Stimulated activated CD4-positive, alpha-beta T cell treated with anti-CD3 and anti-CD28 coated beads, Interleukin-2, amount 100 ng/mL, for 24 hours (primary cell): ENCODE measurements around the gene LGR6.

Source experiments
- DNase-seq, 2 donors: peaks; one replicate each; pipeline ENCODE4 v3.0.0-alpha.2; 2020

The LGR6 gene

DNA sequence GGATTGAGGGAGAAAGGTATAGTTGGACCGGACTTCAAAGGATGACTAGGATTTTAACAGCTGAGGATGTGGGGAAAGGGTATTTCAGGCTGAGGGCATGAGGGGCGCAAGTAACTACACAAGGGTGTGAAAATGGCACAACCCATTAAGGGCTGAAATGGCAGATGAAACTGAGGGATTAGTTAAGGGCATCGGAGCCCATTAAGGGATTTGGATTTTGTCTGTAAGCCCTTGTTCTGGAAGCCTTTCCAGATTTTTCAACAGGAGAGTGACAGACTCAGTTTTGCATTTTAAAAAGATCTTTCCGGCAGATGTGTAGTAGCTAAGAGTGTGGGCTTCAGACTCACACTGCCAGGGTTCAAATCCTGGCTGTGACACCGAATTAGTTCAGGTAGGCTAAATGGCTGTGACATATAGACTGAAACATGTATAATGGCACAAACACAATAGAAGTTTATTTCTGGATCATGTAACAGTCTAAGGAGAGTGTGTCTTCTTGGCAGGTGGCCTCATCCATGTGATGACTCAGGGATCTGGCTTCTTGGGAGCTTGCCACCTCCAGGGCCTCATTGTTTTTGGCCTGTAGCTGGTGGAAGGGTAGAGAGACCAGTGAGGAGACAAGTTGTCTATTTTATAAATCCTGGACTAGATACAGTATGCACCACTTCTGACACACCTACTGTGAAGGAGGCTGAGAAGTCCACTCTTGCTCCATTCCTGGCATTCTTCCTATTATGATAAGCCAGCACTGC is 98.5 kb downstream of the LGR6 start:
- no peak for DNase-seq

DNA sequence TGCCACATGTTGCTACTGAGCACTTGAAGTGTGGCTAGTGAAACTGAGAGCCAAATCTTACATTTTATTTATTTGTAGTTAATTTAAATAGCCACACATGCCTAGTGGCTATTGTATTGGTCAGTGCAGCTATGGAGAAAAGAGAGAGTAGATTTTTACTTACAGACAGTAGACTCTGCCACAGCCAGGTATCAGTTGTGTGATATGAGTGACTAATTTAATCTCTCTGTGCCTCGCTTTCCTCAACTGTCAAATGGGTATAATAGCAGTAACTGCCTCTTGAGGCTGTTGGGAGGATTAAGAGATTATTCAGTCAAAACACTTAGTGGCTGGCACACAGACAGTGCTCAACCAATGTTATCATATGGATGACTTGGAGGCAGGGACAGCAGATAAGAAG is 99.2 kb downstream of the LGR6 start:
- DNase-seq = no peak

DNA sequence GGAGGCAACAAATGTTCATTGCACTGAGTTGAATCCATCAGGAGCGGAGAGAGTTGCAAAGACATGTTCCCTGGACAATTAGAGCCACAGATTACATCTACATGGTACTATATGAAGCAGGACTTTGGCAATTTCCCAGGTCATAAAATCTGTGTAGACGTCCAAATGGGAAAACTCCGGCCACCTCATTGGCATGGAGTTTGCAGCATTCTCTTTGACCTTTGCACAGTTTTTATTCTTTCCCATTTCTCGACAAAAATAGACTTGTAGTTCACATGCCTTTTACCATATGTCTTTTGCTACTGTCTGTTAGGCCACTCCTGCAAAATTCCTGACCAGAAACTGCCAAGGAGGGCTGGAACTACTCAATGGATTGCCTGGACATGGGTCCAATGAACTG is 100.0 kb downstream of the LGR6 start:
- DNase-seq = no peak

DNA sequence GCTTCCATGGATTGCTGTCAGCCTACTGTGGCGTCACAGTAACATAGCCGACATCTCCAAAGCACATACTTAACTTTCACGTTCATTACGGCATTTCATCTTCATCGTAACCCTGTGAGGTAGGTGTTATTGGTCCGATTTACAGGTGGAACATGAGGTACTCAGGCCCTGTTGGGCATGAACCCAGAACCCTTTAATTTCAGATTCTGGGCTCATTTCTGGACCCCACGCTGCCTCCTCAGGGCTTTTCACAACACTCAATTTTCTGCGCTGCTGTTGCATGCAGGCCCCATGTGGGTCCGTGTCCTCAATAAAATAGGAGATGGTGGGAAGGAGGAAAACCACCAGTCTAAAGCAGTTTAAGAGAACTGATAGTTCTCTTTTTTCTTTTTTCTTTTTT is 108.6 kb downstream of the LGR6 start:
- no peak for DNase-seq

DNA sequence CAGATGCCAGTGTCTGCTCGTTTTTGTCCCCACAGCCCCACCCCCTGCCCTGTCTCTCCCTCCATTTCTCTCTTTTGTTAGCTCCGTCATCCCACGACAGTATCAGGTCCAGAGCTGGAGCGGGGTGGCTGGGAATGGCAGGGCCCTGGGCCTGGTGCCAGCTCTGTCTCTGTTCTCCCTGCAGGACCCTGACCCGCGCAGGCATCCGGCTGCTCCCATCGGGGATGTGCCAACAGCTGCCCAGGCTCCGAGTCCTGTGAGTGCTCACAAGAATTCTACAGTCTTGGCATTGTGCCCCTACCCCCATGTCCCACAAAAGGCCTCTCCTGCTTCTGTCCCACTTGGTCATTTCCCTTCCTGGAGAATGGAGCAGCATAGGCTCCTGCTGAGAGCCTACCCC is 110.8 kb downstream of the LGR6 start:
- no peak for DNase-seq

DNA sequence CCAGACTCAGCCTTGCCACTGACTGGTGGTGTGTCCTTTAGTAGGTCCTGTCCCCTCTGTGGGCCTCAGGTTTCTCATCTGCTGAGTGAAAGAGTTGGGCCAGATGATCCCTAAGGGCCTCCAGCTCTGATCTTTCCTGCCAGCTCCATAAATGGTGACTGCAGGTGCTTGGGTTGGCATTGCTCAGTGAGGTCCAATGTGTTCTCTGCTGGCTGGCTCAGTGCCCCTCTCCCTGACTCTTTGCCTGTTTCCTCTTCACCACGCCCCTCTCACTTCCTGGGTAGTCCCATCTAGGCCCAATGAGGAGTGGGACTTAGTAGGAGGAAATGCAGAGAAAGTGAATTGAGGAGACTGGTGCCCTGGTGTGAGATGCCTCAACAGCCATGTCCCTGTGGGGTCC is 111.6 kb downstream of the LGR6 start:
- no peak for DNase-seq

DNA sequence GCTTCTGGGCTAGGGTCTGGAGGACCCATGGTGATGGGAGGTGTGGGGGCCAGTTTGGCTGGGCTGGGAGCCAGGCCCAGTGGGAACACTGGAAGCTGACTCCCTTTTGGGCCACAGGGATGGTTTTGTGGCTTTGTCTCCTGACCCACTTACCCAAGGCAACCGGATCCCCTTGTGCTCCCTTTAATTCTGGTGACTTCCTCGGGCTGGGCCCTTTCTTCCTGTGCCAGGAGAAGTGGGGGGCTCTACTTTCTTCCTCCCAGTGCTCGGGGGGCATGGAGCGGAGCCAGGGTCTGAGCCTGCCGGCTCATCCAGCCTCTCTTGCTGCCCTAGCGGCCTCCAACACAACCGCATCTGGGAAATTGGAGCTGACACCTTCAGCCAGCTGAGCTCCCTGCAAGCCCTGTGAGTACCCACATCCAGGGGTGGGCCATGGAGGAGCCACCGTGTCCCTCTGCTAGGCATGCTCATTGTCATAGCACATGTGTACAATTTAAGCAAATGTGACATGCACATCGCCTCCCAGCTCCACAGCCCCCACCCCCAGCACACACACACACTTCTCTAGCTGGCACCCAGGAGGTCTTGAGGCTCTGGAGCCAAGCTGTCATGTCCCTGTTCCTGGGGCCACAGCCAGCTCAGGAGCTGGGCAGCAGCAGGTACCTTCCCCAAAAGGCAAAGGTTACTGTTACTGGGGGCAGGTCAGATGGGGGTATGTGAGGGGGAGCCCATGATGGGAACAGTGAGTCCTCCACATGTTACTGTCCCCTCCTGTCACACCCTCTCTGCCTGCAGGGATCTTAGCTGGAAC is 113.1 kb downstream of the LGR6 start:
- no peak for DNase-seq

DNA sequence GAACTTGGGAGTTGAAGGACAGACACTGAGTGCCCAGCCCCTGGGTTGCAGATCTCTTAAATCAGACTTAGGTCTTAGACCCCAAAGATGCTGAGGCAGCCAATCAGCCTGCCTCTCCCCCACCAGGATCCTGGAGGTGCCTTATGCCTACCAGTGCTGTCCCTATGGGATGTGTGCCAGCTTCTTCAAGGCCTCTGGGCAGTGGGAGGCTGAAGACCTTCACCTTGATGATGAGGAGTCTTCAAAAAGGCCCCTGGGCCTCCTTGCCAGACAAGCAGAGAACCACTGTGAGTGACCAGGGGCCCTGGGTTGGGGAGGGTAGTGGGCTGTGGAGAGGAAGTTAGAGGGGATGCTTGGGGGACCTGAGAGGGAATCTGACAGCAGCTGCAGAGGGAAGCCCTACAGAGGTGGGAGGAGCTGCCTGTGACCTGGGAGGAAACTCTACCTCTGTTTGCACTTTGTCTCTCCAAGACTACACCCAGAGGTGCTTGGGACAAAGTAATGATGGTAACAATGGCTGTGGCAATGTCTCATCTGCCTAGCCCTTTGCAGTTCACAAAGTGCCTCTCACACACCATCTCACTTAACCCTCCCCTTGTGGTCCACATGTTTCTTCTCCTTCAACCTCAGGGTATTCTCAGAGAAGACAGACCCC is 116.6 kb downstream of the LGR6 start:
- DNase-seq = no peak

DNA sequence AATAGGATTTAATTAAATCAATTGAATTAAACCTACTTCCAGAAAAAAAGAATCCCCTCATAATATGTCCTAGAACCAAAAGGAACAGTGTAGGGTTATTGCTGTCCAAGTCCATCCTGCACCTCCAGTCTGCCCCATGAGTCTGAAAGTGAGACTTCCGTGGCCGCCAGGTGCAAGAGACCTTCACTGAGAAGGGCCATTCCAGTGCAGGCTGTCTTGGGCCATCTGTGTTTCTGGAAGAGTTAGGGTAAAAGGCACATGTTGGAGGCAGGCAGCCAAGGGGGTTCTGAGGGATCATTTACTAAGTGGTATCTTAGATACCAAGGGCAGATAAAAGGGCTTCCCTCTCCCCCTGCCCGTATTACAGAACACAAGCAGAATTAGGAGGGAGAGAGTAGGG is 117.1 kb downstream of the LGR6 start:
- no peak for DNase-seq

DNA sequence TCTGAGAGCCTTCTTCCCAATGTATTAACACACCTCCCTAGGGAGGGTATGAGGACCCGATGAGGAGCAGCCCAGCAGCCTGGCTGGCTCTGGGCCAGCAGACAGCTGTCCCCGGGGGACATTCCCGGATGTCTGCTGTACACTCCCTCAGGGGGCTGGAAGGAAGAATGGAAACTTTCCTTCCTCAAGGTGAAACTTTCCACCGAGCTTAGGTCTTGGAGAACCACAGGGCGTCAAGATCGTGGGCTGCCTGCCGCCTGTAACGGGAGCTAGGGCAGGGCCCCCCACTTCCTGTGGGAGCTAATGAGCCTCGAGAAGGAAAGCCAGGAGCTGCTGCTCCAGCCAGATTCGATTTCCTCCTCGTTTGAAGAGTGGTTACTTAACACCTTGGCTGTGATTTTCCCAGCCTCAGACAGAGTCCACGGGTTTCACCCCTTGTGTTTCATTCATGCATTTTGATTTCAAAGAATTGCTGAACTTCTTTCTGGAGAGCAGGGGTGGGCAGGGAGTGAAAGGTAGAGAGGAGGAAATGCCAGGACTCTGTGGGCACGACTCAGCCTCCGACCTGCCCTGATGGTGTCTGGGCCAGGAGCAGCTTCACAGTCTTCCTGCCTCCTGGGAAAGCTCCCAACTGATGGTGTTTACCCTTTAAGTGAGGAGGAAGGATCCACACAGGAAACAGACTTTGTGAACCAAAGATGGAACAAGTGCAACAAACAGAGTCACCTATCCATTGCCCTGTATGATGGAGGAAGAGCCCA is 118.5 kb downstream of the LGR6 start:
- no peak for DNase-seq

DNA sequence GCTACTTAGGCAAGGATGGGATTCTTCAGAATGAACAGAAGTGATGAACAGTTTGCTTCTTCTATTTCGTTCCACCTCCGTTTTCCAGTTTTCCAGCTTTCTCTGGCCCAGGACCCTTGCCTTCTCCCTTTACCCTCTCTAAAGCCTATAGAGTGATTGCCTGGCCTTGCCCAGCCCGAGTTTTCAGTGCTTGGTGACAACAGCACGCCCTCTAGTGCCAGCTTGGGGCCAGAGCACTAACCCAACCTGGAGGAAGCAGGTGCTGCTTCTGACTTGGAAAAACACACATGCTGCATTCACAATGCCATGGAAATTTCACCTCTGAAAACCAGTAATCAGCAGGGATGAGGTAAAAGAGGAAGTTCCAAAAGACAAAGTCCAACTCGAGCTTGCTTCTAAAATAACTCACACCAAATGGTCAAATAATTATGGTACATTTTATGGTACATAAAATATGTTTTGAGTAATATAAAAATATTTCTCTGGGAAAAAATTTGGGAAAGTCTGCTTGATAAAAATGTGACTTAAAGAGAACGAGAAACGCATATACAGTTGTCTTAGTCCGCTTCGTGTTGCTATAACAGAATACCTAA is 122.1 kb downstream of the LGR6 start:
- DNase-seq = peak; percentile 79

DNA sequence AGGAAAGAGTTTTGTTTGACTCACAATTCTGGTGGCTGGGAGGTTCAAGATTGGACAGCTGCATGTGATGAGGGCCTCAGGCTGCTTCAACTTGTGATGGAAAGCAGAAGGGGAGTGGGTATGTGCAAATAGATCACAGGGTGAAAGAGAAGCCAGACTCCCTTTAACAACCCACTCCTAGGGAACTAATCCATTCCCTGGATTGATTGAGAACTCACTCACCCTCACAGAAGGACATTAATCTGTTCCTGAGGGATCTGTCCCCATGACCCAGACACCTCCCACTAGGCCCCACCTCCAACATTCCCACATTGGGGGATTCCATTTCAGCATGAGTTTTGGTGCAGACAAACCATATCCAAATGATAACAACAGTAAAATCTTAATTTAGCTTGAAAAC is 122.6 kb downstream of the LGR6 start:
- DNase-seq = no peak

DNA sequence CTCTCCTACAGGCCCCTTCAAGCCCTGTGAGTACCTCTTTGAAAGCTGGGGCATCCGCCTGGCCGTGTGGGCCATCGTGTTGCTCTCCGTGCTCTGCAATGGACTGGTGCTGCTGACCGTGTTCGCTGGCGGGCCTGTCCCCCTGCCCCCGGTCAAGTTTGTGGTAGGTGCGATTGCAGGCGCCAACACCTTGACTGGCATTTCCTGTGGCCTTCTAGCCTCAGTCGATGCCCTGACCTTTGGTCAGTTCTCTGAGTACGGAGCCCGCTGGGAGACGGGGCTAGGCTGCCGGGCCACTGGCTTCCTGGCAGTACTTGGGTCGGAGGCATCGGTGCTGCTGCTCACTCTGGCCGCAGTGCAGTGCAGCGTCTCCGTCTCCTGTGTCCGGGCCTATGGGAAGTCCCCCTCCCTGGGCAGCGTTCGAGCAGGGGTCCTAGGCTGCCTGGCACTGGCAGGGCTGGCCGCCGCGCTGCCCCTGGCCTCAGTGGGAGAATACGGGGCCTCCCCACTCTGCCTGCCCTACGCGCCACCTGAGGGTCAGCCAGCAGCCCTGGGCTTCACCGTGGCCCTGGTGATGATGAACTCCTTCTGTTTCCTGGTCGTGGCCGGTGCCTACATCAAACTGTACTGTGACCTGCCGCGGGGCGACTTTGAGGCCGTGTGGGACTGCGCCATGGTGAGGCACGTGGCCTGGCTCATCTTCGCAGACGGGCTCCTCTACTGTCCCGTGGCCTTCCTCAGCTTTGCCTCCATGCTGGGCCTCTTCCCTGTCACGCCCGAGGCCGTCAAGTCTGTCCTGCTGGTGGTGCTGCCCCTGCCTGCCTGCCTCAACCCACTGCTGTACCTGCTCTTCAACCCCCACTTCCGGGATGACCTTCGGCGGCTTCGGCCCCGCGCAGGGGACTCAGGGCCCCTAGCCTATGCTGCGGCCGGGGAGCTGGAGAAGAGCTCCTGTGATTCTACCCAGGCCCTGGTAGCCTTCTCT is 124.6 kb downstream of the LGR6 start:
- DNase-seq = no peak

DNA sequence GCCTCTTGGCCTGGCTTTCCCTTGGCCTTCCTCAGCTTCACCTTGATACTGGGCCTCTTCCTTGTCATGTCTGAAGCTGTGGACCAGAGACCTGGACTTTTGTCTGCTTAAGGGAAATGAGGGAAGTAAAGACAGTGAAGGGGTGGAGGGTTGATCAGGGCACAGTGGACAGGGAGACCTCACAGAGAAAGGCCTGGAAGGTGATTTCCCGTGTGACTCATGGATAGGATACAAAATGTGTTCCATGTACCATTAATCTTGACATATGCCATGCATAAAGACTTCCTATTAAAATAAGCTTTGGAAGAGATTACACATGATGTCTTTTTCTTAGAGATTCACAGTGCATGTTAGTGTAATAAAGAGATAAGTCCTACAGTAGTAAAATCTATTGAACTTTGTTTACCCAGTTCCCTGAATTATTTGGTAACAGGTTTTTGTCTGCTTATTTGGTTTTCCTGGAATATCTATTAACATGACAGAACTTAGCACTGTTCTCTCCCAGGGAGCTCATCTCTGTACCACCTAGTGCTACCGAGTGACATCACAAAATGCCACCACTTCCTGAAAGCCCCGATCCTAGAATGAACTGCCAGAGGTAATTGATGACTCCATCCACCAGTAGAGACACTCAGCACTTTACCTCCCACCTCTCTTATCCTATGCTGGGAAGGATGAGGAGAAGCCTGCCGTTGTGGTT is 125.9 kb downstream of the LGR6 start:
- no peak for DNase-seq

DNA sequence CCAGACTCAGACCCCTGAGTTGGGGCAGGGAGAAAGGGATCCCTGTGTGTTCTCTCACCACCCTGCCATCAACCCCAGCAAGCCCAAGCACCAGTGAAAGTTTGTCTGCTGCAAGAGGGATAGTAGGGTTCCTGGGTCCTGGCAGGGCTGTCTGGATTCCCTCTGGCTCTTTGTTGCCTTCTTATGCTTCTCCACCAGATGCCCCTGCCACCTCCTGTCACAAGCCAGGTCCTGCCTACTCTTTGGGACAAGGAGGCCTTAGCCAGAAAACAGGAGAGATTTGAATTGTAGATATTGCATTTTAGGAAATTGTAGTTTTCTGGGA is 126.4 kb downstream of the LGR6 start:
- DNase-seq = no peak

DNA sequence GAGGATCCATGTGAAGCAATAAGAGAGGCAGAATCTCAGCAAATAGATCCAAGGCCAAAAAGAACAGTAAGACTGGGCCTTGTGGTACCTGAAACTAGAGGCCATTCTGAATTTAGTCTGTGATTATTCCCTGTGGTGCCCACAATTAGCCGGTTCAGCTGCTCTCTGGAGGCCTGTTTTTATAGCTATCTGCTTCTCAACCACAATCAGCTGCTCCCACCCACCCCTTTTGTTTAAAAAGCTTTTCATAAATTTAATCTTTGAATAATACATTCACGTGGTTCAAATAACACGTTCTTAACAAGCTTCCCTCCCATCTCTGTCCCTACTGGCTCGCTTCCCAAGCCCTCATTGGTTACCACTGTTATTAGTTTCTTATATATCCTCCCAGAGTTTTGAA is 130.1 kb downstream of the LGR6 start:
- DNase-seq = no peak

DNA sequence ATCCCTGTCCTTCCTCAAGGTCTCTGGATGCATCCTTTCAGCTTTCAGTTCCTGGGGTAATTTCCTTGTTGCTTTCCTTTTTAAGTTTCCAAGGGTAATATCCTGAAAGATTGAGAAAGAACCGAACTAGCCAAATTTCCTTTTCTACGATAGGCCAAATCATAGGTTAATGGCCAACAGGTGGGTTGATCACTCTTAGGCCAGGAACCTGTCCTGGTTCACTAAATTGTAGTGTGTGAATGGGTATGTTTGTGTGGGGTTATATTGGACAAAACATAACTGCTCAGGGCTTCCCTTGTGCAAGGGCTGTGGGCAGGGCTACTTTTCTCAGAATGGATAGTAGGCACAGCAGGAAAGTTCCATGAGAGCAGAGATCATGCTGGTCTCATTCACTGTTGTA is 131.0 kb downstream of the LGR6 start:
- no peak for DNase-seq

DNA sequence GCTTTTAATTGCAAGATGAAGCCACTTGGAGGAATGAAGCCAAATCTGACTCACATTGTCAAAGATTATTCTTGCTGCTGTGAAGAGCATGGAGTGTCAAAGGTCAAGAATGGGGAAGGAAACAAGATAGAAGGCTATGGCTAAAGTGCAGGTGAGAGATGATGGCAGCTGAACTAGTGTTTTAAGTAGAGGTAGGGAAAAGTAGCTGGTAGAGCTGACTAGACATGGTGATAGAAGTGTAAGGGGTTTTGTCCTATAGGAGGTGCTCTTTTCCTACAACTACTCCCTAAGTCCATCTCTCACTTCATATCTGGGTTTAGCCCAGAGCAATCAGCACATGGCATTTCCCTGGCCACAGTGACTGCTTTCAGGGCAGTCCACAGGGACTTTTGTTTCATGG is 136.3 kb downstream of the LGR6 start:
- DNase-seq = no peak

DNA sequence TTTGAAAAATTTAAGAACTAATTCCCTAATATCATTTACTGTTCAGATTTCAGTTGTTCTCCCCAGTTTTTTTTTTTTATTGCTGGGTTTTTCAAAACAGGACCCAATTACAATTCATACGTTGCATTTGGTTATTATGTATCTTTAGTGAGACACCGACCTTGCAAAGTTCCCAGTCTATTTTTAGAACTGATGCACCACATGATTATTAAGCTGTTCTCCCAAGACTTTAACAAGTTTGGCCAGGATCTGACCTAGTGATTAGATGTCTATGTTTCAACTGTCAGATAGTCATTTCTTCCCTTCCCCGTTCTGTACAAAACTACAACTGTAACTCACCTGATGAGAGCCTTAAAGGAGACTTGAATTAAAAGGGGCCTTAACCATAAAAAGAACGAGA is 140.3 kb downstream of the LGR6 start:
- DNase-seq = no peak

DNA sequence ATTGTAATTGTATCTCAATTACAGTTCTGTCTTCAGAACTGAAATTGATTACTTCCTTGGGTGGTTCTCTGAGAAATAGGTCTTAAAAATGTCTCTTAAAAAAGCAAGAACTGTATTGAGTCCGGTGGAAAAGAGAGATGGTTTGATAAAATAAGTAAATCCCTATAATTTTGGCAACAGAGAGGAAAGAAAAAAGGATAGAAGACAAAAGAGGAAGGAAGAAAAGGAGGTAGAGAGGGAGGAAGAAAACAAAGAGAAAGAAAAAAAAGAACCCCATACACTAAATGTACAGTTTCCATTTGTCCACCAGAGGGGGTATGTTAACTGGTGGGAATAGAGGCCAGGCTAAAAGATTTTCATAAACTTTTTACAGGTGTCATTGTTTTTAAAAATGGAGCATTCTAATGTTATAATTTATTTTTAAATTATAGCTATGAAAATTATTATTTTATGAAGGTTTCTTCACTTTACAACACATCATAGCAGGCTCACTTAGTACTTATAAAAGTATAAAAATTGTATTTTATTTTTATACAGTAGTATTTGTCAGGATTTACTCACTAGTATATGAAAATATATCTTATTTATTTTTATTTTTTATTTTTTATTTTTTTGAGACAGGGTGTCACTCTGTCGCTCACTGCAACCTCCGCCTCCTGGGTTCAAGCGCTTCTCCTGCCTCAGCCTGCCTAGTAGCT is 150.2 kb downstream of the LGR6 start:
- no peak for DNase-seq
